ENCODE results near the gene CCDC81.

CCDC81 gene

DNA sequence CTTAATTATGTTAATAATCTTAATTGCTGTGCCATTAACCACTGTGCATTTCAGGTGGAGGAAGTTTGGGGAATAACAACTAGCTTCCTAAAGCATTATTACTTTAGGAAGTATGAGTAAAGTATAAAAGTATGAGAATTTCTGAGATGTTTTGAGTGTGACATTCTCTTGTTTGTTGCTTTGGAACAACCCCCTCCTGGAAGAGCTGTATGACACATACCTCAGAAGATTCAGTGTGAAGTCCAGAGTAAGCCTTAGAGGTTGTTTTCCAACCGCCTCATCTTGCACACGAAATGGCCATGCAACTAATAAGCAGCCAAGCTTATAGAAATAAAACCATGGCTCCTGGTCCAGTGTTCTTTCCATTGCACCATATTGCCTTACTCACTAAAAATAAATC, 21.7 kb downstream of the CCDC81 start:
- Histone ChIP-seq H3K36me3 (ENCODE audit: insufficient read depth) (no peaks in the 10 kb centered on the region), H3K79me2 (ENCODE audit: insufficient read depth, low read depth) (no peaks in the 10 kb centered on the region), H3K4me1 (ENCODE audit: low read depth, poor library complexity, severe bottlenecking) (no peaks in the 10 kb centered on the region), H3K4me2 (no peak overlapping the region), H3K9ac (no peak overlapping the region), H3K27me3 (ENCODE audit: insufficient read depth, low read depth) (no peaks in the 10 kb centered on the region), H3K4me3 (IDR thresholded peaks at IDR 0.05; ENCODE audit: insufficient read depth, low read depth, low read length) (no peak overlapping the region), H2AFZ (ENCODE audit: low read depth) (no peak overlapping the region), H4K20me1 (ENCODE audit: insufficient read depth) (no peaks in the 10 kb centered on the region), H3K27ac (no peak overlapping the region)
- no peak for TF ChIP-seq CTCF (conservative IDR thresholded peaks at IDR 0.05; ENCODE audit: low read depth, low read length)

DNA sequence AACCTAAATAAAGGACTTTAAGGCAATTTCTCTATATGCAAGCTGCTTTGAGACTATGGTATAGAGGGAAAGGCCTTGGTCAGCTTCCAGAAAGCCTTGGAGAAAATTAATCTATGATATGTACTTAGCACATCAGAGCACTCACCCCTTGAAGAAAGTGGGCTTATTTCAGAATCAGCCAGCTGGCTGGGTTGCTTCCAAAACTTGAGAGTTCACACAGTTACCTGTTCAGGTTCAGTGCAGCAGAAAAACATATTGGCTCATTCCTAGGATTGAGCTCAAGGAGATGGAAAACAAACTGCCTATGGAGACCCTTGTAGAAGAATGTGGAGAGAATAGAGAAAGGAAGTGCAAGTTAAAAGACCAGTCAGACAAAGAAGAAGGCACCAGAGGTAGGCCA, 22.7 kb downstream of the CCDC81 start:
- no peak overlapping the region for H3K4me3 ChIP-seq (IDR thresholded peaks at IDR 0.05; ENCODE audit: insufficient read depth, low read depth, low read length)
- H3K4me1 ChIP-seq (ENCODE audit: low read depth, poor library complexity, severe bottlenecking): no peaks in the 10 kb centered on the region
- no peak overlapping the region for H3K9ac ChIP-seq
- no peaks in the 10 kb centered on the region for H3K79me2 ChIP-seq (ENCODE audit: insufficient read depth, low read depth)
- no peak overlapping the region for H2AFZ ChIP-seq (ENCODE audit: low read depth)
- H3K27me3 ChIP-seq (ENCODE audit: insufficient read depth, low read depth): no peaks in the 10 kb centered on the region
- no peak overlapping the region for H3K27ac ChIP-seq
- TF ChIP-seq CTCF (conservative IDR thresholded peaks at IDR 0.05; ENCODE audit: low read depth, low read length): no peak
- H3K4me2 ChIP-seq: no peak overlapping the region
- no peaks in the 10 kb centered on the region for H3K36me3 ChIP-seq (ENCODE audit: insufficient read depth)
- no peaks in the 10 kb centered on the region for H4K20me1 ChIP-seq (ENCODE audit: insufficient read depth)

GRCh38 chr11:86398106-86398505, 23.4 kb downstream of the CCDC81 start:
- Histone ChIP-seq H2AFZ (ENCODE audit: low read depth) (no peak overlapping the region), H3K27me3 (ENCODE audit: insufficient read depth, low read depth) (no peaks in the 10 kb centered on the region), H4K20me1 (ENCODE audit: insufficient read depth) (no peaks in the 10 kb centered on the region), H3K4me2 (no peak overlapping the region), H3K79me2 (ENCODE audit: insufficient read depth, low read depth) (no peaks in the 10 kb centered on the region), H3K36me3 (ENCODE audit: insufficient read depth) (no peaks in the 10 kb centered on the region), H3K9ac (no peak overlapping the region), H3K4me3 (IDR thresholded peaks at IDR 0.05; ENCODE audit: insufficient read depth, low read depth, low read length) (no peak overlapping the region), H3K4me1 (ENCODE audit: low read depth, poor library complexity, severe bottlenecking) (no peaks in the 10 kb centered on the region), H3K27ac (no peak overlapping the region)
- no peak for TF ChIP-seq CTCF (conservative IDR thresholded peaks at IDR 0.05; ENCODE audit: low read depth, low read length)

DNA sequence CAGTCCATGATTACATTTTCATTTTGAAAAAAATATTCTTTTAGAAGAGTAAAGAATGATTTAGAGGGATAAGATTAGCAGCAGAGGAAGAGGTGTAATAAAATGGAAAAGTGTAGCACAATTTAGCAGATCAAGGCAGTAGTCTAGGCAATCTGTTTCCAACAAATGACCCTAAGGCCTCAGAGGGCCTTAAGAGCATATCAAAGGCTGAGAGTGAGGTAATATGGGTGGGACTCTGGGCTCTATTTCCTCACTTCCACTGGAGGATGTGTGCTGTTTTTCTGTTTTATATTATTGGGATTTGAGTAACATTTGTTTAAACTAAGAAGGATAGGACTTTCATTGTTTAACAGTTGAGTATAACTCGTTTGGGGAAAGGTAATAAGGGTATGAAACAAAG, 28.8 kb downstream of the CCDC81 start:
- Histone ChIP-seq H3K79me2 (ENCODE audit: insufficient read depth, low read depth) (no peaks in the 10 kb centered on the region), H3K4me3 (IDR thresholded peaks at IDR 0.05; ENCODE audit: insufficient read depth, low read depth, low read length) (no peak overlapping the region), H3K27ac (no peak overlapping the region), H3K4me2 (no peak overlapping the region), H3K9ac (no peak overlapping the region), H2AFZ (ENCODE audit: low read depth) (no peak overlapping the region), H4K20me1 (ENCODE audit: insufficient read depth) (no peaks in the 10 kb centered on the region), H3K27me3 (ENCODE audit: insufficient read depth, low read depth) (no peaks in the 10 kb centered on the region), H3K36me3 (ENCODE audit: insufficient read depth) (no peaks in the 10 kb centered on the region), H3K4me1 (ENCODE audit: low read depth, poor library complexity, severe bottlenecking) (no peaks in the 10 kb centered on the region)
- TF ChIP-seq CTCF (conservative IDR thresholded peaks at IDR 0.05; ENCODE audit: low read depth, low read length): no peak

DNA sequence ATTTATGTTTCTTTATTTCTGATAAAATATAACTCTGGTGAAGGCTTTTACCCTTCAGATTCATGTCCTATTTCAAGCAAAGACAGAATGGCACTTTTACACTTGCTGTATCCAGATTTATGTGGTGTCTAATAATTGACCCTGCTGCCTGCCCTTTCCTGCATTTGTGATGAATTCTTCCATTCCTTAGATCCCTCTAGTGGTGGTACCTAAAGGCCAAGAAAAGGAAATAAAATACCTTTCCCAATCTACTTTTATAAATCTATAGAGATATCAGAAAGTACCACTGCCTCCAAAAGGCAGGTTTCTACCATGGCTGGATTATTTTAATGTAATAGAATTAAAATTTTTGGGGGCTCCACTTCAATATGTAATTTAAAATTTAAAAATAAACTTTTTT, 34.2 kb downstream of the CCDC81 start:
- Histone ChIP-seq H3K27ac (no peak overlapping the region), H3K4me1 (ENCODE audit: low read depth, poor library complexity, severe bottlenecking) (no peaks in the 10 kb centered on the region), H3K79me2 (ENCODE audit: insufficient read depth, low read depth) (no peaks in the 10 kb centered on the region), H3K4me2 (no peak overlapping the region), H4K20me1 (ENCODE audit: insufficient read depth) (no peaks in the 10 kb centered on the region), H2AFZ (ENCODE audit: low read depth) (no peak overlapping the region), H3K27me3 (ENCODE audit: insufficient read depth, low read depth) (no peaks in the 10 kb centered on the region), H3K4me3 (IDR thresholded peaks at IDR 0.05; ENCODE audit: insufficient read depth, low read depth, low read length) (no peak overlapping the region), H3K36me3 (ENCODE audit: insufficient read depth) (no peaks in the 10 kb centered on the region), H3K9ac (no peak overlapping the region)
- no peak; the same call in 1 of the 2 replicates for TF ChIP-seq CTCF (conservative IDR thresholded peaks at IDR 0.05; ENCODE audit: low read depth, low read length)
